ENCODE measurements around the gene SLC26A11. TPM values are rescaled to one million over a fixed set of nuclear protein-coding genes. Genes with fewer than 3 reads are reported as not detected.

Gene SLC26A11
- total and polyA plus RNA-seq, 2 of the 13 experiments (the other 11 are each of a cell fraction or from before 2014, with no cell fraction given) = 8.7 to 13.2 TPM

- TF ChIP-seq ZNF543 (CRISPR knock-in tag; IDR thresholded peaks at IDR 0.05) = 0 out of 2 replicates have a peak, but pooled peaks have one; percentile 17
- no peak for TF ChIP-seq ZBTB8A (CRISPR knock-in tag; IDR thresholded peaks at IDR 0.05; ENCODE audit: borderline replicate concordance, low read depth)
- no peak for TF ChIP-seq ZNF607 (CRISPR knock-in tag; IDR thresholded peaks at IDR 0.05; ENCODE audit: borderline replicate concordance)
- 0 out of 2 replicates have a peak, but pooled peaks have one; percentile 19 for TF ChIP-seq ERF (CRISPR knock-in tag; IDR thresholded peaks at IDR 0.05)
- TF ChIP-seq SMARCC2 (IDR thresholded peaks at IDR 0.05) = no peak
- TF ChIP-seq ZSCAN9 (CRISPR knock-in tag; IDR thresholded peaks at IDR 0.05; ENCODE audit: borderline replicate concordance) = 0 out of 2 replicates have a peak, but pooled peaks have one; percentile 32
- no peak for TF ChIP-seq ZNF790 (CRISPR knock-in tag; IDR thresholded peaks at IDR 0.05; ENCODE audit: borderline replicate concordance)
- no peak for TF ChIP-seq ATAD3A (CRISPR knock-in tag; IDR thresholded peaks at IDR 0.05)
- TF ChIP-seq ATM (IDR thresholded peaks at IDR 0.05; ENCODE audit: borderline replicate concordance) = no peak
- TF ChIP-seq ZNF614 (CRISPR knock-in tag; IDR thresholded peaks at IDR 0.05; ENCODE audit: borderline replicate concordance) = no peak
- TF ChIP-seq, protein P1, sequence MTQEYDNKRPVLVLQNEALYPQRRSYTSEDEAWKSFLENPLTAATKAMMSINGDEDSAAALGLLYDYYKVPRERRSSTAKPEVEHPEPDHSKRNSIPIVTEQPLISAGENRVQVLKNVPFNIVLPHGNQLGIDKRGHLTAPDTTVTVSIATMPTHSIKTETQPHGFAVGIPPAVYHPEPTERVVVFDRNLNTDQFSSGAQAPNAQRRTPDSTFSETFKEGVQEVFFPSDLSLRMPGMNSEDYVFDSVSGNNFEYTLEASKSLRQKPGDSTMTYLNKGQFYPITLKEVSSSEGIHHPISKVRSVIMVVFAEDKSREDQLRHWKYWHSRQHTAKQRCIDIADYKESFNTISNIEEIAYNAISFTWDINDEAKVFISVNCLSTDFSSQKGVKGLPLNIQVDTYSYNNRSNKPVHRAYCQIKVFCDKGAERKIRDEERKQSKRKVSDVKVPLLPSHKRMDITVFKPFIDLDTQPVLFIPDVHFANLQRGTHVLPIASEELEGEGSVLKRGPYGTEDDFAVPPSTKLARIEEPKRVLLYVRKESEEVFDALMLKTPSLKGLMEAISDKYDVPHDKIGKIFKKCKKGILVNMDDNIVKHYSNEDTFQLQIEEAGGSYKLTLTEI (CRISPR knock-in tag; conservative IDR thresholded peaks at IDR 0.05) = no peak
- no peak for TF ChIP-seq ZNF563 (CRISPR knock-in tag; IDR thresholded peaks at IDR 0.05)
- TF ChIP-seq, protein P2, sequence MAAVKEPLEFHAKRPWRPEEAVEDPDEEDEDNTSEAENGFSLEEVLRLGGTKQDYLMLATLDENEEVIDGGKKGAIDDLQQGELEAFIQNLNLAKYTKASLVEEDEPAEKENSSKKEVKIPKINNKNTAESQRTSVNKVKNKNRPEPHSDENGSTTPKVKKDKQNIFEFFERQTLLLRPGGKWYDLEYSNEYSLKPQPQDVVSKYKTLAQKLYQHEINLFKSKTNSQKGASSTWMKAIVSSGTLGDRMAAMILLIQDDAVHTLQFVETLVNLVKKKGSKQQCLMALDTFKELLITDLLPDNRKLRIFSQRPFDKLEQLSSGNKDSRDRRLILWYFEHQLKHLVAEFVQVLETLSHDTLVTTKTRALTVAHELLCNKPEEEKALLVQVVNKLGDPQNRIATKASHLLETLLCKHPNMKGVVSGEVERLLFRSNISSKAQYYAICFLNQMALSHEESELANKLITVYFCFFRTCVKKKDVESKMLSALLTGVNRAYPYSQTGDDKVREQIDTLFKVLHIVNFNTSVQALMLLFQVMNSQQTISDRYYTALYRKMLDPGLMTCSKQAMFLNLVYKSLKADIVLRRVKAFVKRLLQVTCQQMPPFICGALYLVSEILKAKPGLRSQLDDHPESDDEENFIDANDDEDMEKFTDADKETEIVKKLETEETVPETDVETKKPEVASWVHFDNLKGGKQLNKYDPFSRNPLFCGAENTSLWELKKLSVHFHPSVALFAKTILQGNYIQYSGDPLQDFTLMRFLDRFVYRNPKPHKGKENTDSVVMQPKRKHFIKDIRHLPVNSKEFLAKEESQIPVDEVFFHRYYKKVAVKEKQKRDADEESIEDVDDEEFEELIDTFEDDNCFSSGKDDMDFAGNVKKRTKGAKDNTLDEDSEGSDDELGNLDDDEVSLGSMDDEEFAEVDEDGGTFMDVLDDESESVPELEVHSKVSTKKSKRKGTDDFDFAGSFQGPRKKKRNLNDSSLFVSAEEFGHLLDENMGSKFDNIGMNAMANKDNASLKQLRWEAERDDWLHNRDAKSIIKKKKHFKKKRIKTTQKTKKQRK (IDR thresholded peaks at IDR 0.05; ENCODE audit: low read length) = no peak
- TF ChIP-seq YEATS4 (CRISPR knock-in tag; IDR thresholded peaks at IDR 0.05; ENCODE audit: borderline replicate concordance) = no peak
- TF ChIP-seq PCBP2 (optimal IDR thresholded peaks at IDR 0.05; ENCODE audit: low read depth, low read length, poor library complexity, severe bottlenecking) = no peak
- no peak for TF ChIP-seq SRY (CRISPR knock-in tag; IDR thresholded peaks at IDR 0.05)
- TF ChIP-seq ZNF781 (CRISPR knock-in tag; IDR thresholded peaks at IDR 0.05; ENCODE audit: borderline replicate concordance, not compliant biosample characterization) = no peak
- no peak for TF ChIP-seq ZNF850 (CRISPR knock-in tag; conservative IDR thresholded peaks at IDR 0.05)
- TF ChIP-seq NFYB (CRISPR knock-in tag; IDR thresholded peaks at IDR 0.05) = no peak
- TF ChIP-seq MXI1 (IDR thresholded peaks at IDR 0.05; ENCODE audit: borderline replicate concordance, low read depth, low read length) = no peak
- TF ChIP-seq RELA (CRISPR knock-in tag; IDR thresholded peaks at IDR 0.05) = peak; percentile 99
- no peak for TF ChIP-seq ZHX1 (CRISPR knock-in tag; IDR thresholded peaks at IDR 0.05; ENCODE audit: low read depth)
These were observed 24.3 kb upstream of the SLC26A11 start (continued) for GRCh38 chr17:80195671-80196529.

Data from HepG2 (cell line).